Ishikawa (cell line): Measurements from ENCODE around the gene AKAP6.

ENCODE experiments used
- CREB1 ChIP-seq: IDR thresholded peaks from 2 replicates; pipeline ENCODE4 v1.6.1; 2012; ENCODE audit warnings: low read depth
- EGR1 ChIP-seq: IDR thresholded peaks from 2 replicates; pipeline ENCODE4 v1.6.1; 2012
- EP300 ChIP-seq: IDR thresholded peaks from 2 replicates; pipeline ENCODE4 v1.6.1; 2012; ENCODE audit warnings: borderline replicate concordance
- FOXM1 ChIP-seq: IDR thresholded peaks from 2 replicates; pipeline ENCODE4 v1.6.1; 2012; ENCODE audit warnings: low read depth, borderline replicate concordance
- RAD21 ChIP-seq: IDR thresholded peaks from 2 replicates; pipeline ENCODE4 v1.6.1; 2012; ENCODE audit warnings: low read depth
- TEAD4 ChIP-seq: IDR thresholded peaks from 2 replicates; pipeline ENCODE4 v1.6.1; 2012
- YY1 ChIP-seq: IDR thresholded peaks from 2 replicates; pipeline ENCODE4 v1.6.1; 2012; ENCODE audit warnings: low read depth
- ZBTB7A ChIP-seq: IDR thresholded peaks from 2 replicates; pipeline ENCODE4 v1.6.1; 2012; ENCODE audit warnings: low read depth

- TF ChIP-seq EP300 (no peak), ZBTB7A (no peak), YY1 (no peak), FOXM1 (no peak), CREB1 (no peak), EGR1 (no peak), TEAD4 (no peak), RAD21 (no peak)
Observed at GRCh38 chr14:32545506-32546210, 216.6 kb downstream of the AKAP6 start.
